ENCODE measurements around the gene APOC4.

GRCh38 chr19:44930088-44930487 is 11.9 kb upstream of the APOC4 start:
- no peak for TF ChIP-seq POLR2A (IDR thresholded peaks at IDR 0.05; ENCODE audit: low read length)
- no peak for TF ChIP-seq MYC (IDR thresholded peaks at IDR 0.05; ENCODE audit: borderline replicate concordance, low read length)
- TF ChIP-seq, protein P1, sequence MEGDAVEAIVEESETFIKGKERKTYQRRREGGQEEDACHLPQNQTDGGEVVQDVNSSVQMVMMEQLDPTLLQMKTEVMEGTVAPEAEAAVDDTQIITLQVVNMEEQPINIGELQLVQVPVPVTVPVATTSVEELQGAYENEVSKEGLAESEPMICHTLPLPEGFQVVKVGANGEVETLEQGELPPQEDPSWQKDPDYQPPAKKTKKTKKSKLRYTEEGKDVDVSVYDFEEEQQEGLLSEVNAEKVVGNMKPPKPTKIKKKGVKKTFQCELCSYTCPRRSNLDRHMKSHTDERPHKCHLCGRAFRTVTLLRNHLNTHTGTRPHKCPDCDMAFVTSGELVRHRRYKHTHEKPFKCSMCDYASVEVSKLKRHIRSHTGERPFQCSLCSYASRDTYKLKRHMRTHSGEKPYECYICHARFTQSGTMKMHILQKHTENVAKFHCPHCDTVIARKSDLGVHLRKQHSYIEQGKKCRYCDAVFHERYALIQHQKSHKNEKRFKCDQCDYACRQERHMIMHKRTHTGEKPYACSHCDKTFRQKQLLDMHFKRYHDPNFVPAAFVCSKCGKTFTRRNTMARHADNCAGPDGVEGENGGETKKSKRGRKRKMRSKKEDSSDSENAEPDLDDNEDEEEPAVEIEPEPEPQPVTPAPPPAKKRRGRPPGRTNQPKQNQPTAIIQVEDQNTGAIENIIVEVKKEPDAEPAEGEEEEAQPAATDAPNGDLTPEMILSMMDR (IDR thresholded peaks at IDR 0.05): no peak
- TF ChIP-seq NFE2L2 (conservative IDR thresholded peaks at IDR 0.05; ENCODE audit: low read length): no peak
- TF ChIP-seq JUNB (IDR thresholded peaks at IDR 0.05): no peak
- TF ChIP-seq, protein P2, sequence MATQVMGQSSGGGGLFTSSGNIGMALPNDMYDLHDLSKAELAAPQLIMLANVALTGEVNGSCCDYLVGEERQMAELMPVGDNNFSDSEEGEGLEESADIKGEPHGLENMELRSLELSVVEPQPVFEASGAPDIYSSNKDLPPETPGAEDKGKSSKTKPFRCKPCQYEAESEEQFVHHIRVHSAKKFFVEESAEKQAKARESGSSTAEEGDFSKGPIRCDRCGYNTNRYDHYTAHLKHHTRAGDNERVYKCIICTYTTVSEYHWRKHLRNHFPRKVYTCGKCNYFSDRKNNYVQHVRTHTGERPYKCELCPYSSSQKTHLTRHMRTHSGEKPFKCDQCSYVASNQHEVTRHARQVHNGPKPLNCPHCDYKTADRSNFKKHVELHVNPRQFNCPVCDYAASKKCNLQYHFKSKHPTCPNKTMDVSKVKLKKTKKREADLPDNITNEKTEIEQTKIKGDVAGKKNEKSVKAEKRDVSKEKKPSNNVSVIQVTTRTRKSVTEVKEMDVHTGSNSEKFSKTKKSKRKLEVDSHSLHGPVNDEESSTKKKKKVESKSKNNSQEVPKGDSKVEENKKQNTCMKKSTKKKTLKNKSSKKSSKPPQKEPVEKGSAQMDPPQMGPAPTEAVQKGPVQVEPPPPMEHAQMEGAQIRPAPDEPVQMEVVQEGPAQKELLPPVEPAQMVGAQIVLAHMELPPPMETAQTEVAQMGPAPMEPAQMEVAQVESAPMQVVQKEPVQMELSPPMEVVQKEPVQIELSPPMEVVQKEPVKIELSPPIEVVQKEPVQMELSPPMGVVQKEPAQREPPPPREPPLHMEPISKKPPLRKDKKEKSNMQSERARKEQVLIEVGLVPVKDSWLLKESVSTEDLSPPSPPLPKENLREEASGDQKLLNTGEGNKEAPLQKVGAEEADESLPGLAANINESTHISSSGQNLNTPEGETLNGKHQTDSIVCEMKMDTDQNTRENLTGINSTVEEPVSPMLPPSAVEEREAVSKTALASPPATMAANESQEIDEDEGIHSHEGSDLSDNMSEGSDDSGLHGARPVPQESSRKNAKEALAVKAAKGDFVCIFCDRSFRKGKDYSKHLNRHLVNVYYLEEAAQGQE (IDR thresholded peaks at IDR 0.05): no peak
- TF ChIP-seq KDM5A (IDR thresholded peaks at IDR 0.05): no peak
- TF ChIP-seq, protein P3, sequence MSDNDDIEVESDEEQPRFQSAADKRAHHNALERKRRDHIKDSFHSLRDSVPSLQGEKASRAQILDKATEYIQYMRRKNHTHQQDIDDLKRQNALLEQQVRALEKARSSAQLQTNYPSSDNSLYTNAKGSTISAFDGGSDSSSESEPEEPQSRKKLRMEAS (IDR thresholded peaks at IDR 0.05): no peak

Data from A549 (cell line).